OCI-LY7 (cell line): Measurements from ENCODE around the gene MTHFS. TPM values are rescaled to one million over a fixed set of nuclear protein-coding genes. Genes with fewer than 3 reads are reported as not detected.

Experiments
- BruUV-seq: library from RNA; stranded (reverse); fragments of 400-500 nt; replicated peaks from 2 replicates; lab custom pipeline; 2021; lab: Mats Ljungman, UMichigan
- CTCF ChIA-PET: fragments of 300-600 bp; sonication (Branson Sonifier 250); formaldehyde crosslinking; loops from one replicate; lab custom pipeline; 2022; ENCODE audit warnings: antibody characterized with exemption; ENCODE audit not compliant: unreplicated experiment; lab: Charles Lee
- POLR2A ChIA-PET: fragments of 300-600 bp; sonication (Branson Sonifier 250); formaldehyde crosslinking; loops from one replicate; lab custom pipeline; 2022; ENCODE audit warnings: antibody characterized with exemption; lab: Charles Lee
- DNase-seq: peaks from one replicate; pipeline ENCODE4 v3.0.0-alpha.2; 2015; ENCODE audit warnings: low spot score
- H2AFZ ChIP-seq: fragments of 200-600 bp; sonication (generic), shearing (Covaris generic); 2 replicates; pipeline ENCODE4 v1.6.1; 2014; ENCODE audit warnings: mild to moderate bottlenecking, antibody characterized with exemption, low read length, moderate library complexity
- H3K27ac ChIP-seq: fragments of 200-600 bp; sonication (generic); 2 replicates; pipeline ENCODE4 v1.5.1; 2014; ENCODE audit warnings: mixed run types, low read depth, mild to moderate bottlenecking, moderate library complexity, low read length, inconsistent platforms; ENCODE audit not compliant: poor library complexity, severe bottlenecking
- H3K36me3 ChIP-seq: fragments of 200-600 bp; sonication (generic); 2 replicates; pipeline ENCODE4 v1.6.1; 2014; ENCODE audit warnings: mild to moderate bottlenecking, antibody characterized with exemption, low read length, moderate library complexity, mixed read lengths; ENCODE audit not compliant: insufficient read depth
- H3K4me1 ChIP-seq: fragments of 200-600 bp; sonication (generic); 2 replicates; pipeline ENCODE4 v1.5.1; 2014; ENCODE audit warnings: mild to moderate bottlenecking, low read length; ENCODE audit not compliant: insufficient read depth, poor library complexity, severe bottlenecking
- H3K4me2 ChIP-seq: fragments of 200-600 bp; sonication (generic); 2 replicates; pipeline ENCODE4 v1.6.1; 2014; ENCODE audit warnings: mild to moderate bottlenecking, low read length
- H3K4me3 ChIP-seq: fragments of 200-600 bp; sonication (generic); 2 replicates; pipeline ENCODE4 v1.5.1; 2014; ENCODE audit warnings: mild to moderate bottlenecking, low read depth, low read length; ENCODE audit not compliant: poor library complexity, severe bottlenecking
- H3K79me2 ChIP-seq: fragments of 200-600 bp; sonication (generic); 2 replicates; pipeline ENCODE4 v1.6.1; 2016; ENCODE audit warnings: low read depth, mild to moderate bottlenecking, low read length, moderate library complexity, mixed read lengths; ENCODE audit not compliant: insufficient read depth
- H3K9me2 ChIP-seq: fragments of 200-600 bp; sonication (generic); 2 replicates; pipeline ENCODE4 v1.6.1; 2016; ENCODE audit warnings: mild to moderate bottlenecking, low read length, mixed read lengths; ENCODE audit not compliant: insufficient read depth
- H3K9me3 ChIP-seq: fragments of 200-600 bp; sonication (generic); 2 replicates; pipeline ENCODE4 v1.6.1; 2014; ENCODE audit warnings: mild to moderate bottlenecking, mixed run types, low read length, mixed read lengths
- H4K20me1 ChIP-seq: fragments of 200-600 bp; sonication (generic); 2 replicates; pipeline ENCODE4 v1.6.1; 2014; ENCODE audit warnings: mild to moderate bottlenecking, antibody characterized with exemption, low read length, moderate library complexity, mixed read lengths; ENCODE audit not compliant: insufficient read depth
- EZH2phosphoT487 ChIP-seq: fragments of 200-600 bp; sonication (generic); IDR thresholded peaks from 2 replicates; pipeline ENCODE4 v1.6.1; 2018; ENCODE audit warnings: low read depth, borderline replicate concordance, mild to moderate bottlenecking, mixed run types, antibody characterized with exemption, low read length, moderate library complexity, mixed read lengths
- intact Hi-C: fragments of 100-400 bp; cut with micrococcal nuclease; formaldehyde crosslinking; loops from one replicate; pipeline ENCODE4 v1.10.0; 2022; ENCODE audit not compliant: unreplicated experiment
- total RNA-seq, 2 experiments: library from RNA; depleted of rRNA in 1 of 2; stranded (reverse); fragments of >200 nt in 1 of 2; shearing (Covaris generic) in 1 of 2; gene quantifications; 2 replicates each; pipeline ENCODE4 v1.2.3, GENCODE V29; 2014 to 2022
- TF ChIP-seq, protein P1 (sequence below): fragments of 200-600 bp; sonication (generic); conservative IDR thresholded peaks from 2 replicates; pipeline ENCODE4 v1.5.1; 2014; ENCODE audit warnings: mild to moderate bottlenecking, antibody characterized with exemption, low read length, moderate library complexity, mixed read lengths

The MTHFS gene
- total RNA-seq, 2 experiments from 2014 or later: 12.4 to 32.3 TPM

DNA sequence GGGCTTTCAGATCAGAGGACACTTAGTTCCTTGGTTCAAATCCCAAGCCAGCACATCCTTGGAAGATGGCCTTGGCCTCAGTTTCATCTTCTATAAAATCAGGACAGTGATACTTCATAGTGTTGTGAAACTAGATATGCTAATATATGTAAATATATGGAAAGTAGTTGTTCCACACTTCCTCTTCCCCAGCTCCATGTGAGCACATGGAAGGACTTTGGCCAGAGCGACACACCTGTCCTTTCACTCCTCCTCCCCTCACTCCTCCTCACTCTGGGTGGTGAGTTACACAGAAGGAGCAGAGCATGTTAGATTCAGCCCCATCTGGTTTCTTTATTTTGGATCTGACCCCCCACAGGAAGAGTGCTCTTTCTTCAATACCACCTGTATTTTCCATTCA lies 65.2 kb downstream of the MTHFS start:
- ChIA-PET POLR2A (no interaction called here), CTCF (no interaction called here)
- intact Hi-C loops: no loop called here

DNA sequence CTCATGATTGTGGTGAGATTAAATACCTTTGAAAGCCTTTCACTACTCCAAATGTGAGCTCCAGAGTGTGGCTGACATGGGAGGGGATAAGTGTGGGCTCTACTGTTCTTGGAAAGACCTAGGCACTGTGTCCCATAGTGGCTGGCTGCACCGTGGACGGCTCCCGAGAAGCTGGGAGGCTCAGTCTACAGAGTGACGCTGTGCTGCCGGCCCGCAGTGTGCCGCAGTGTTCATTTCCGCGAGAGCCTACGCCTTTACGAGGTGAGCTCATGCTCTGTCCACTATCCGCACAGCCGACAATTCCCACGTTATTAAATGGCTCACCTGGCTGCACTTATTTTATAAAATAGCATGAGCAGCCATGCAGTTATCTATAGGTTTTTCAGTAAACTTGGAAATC lies 66.9 kb downstream of the MTHFS start:
- H3K4me1 ChIP-seq: no peaks in the 10 kb centered on the region
- POLR2A ChIA-PET: no interaction called here
- BruUV-seq: no TSS peak
- no peak overlapping the region for H3K4me3 ChIP-seq
- no peak overlapping the region for H2AFZ ChIP-seq
- H4K20me1 ChIP-seq: no peaks in the 10 kb centered on the region
- CTCF ChIA-PET: no interaction called here
- H3K9me3 ChIP-seq: no peaks in the 10 kb centered on the region
- intact Hi-C loops: no loop called here
- TF ChIP-seq, protein P1, sequence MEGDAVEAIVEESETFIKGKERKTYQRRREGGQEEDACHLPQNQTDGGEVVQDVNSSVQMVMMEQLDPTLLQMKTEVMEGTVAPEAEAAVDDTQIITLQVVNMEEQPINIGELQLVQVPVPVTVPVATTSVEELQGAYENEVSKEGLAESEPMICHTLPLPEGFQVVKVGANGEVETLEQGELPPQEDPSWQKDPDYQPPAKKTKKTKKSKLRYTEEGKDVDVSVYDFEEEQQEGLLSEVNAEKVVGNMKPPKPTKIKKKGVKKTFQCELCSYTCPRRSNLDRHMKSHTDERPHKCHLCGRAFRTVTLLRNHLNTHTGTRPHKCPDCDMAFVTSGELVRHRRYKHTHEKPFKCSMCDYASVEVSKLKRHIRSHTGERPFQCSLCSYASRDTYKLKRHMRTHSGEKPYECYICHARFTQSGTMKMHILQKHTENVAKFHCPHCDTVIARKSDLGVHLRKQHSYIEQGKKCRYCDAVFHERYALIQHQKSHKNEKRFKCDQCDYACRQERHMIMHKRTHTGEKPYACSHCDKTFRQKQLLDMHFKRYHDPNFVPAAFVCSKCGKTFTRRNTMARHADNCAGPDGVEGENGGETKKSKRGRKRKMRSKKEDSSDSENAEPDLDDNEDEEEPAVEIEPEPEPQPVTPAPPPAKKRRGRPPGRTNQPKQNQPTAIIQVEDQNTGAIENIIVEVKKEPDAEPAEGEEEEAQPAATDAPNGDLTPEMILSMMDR: no peak
- no peak for TF ChIP-seq EZH2phosphoT487
- no peak for DNase-seq
- no peaks in the 10 kb centered on the region for H3K79me2 ChIP-seq
- no peaks in the 10 kb centered on the region for H3K9me2 ChIP-seq
- H3K27ac ChIP-seq: no peak overlapping the region
- H3K4me2 ChIP-seq: no peak overlapping the region
- no peaks in the 10 kb centered on the region for H3K36me3 ChIP-seq

More for the DNA sequence above, 65.2 kb downstream of the MTHFS start:
- no peaks in the 10 kb centered on the region for H4K20me1 ChIP-seq
- BruUV-seq: no TSS peak
- H3K4me2 ChIP-seq: no peak overlapping the region
- no peak for DNase-seq
- no peaks in the 10 kb centered on the region for H3K79me2 ChIP-seq
- H3K9me3 ChIP-seq: no peaks in the 10 kb centered on the region
- H2AFZ ChIP-seq: no peak overlapping the region
- no peaks in the 10 kb centered on the region for H3K4me1 ChIP-seq
- no peak overlapping the region for H3K4me3 ChIP-seq
- no peaks in the 10 kb centered on the region for H3K9me2 ChIP-seq
- H3K36me3 ChIP-seq: no peaks in the 10 kb centered on the region
- TF ChIP-seq, protein P1: no peak
- TF ChIP-seq EZH2phosphoT487: no peak
- no peak overlapping the region for H3K27ac ChIP-seq

DNA sequence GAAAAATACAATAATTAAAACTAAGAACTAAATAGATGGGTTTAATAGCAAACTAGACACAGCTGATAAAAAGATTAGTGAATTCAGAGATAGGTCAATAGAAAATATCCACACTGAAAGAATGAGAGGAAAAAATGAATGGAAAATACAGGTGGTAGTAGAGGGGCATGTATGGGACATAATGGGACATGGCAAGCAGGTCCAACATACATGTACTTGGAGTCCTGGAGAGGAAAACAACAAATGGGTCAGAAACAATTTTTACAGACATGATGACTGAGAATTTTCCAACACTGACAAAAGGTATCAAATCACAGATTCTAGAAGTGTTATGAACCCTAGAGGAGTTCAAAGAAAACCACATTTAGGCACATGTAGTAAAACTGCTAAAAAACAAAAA lies 68.4 kb downstream of the MTHFS start:
- Histone ChIP-seq H3K4me3 (no peak overlapping the region), H4K20me1 (no peaks in the 10 kb centered on the region), H3K9me2 (no peaks in the 10 kb centered on the region), H3K4me2 (no peak overlapping the region), H3K79me2 (no peaks in the 10 kb centered on the region), H3K9me3 (no peaks in the 10 kb centered on the region), H3K27ac (no peak overlapping the region), H3K36me3 (no peaks in the 10 kb centered on the region), H2AFZ (no peak overlapping the region), H3K4me1 (no peaks in the 10 kb centered on the region)
- TF ChIP-seq, protein P1: no peak
- TF ChIP-seq EZH2phosphoT487: no peak
- intact Hi-C loops: no loop called here
- CTCF ChIA-PET: no interaction called here
- DNase-seq: no peak
- POLR2A ChIA-PET: no interaction called here
- no TSS peak for BruUV-seq
